ENCODE results near the gene MED14. TPM values are rescaled to one million over a fixed set of nuclear protein-coding genes. Genes with fewer than 3 reads are reported as not detected.

The MED14 gene
- total RNA-seq (2021; fragmentation: NEBNext Ultra II Directional; extraction: Animal tissue kit (Norgen Biotek cat#: 25700)) (117 and 122 TPM in 2 replicates), polyA plus RNA-seq (2011; rRNA removed) (73.0 and 79.7 TPM in 2 replicates), polyA minus RNA-seq (2011; rRNA and poly(A)+ RNA removed) (129 and 130 TPM in 2 replicates)
- 73.3 TPM for polyA plus RNA-seq (2011; cell fraction: cytosol; rRNA removed)
- 190 TPM for polyA plus RNA-seq (2011; cell fraction: nucleus; rRNA removed)
- 62.3 to 102 TPM (median 78.1 TPM) in 4 replicates for polyA plus RNA-seq (2012, experiment 1 of 2)
- 5.8 TPM for polyA plus RNA-seq (2012, experiment 2 of 2)
- polyA plus RNA-seq (2013, experiment 1 of 2), result 51.2 TPM
- 47.1 TPM for polyA plus RNA-seq (2013, experiment 2 of 2)
- polyA minus RNA-seq (2011; cell fraction: cytosol; rRNA and poly(A)+ RNA removed), result 104 TPM
- 247 TPM for polyA minus RNA-seq (2011; cell fraction: nucleus; rRNA and poly(A)+ RNA removed)
- long read RNA-seq, experiment 1, full-length matches to known transcripts, result 2 of 65 reads
- long read RNA-seq, experiment 1, partial matches to known transcripts, result 48 of 65 reads
- long read RNA-seq, experiment 1, other reads (novel, unspliced or antisense), result 15 of 65 reads
- long read RNA-seq, experiment 2, partial matches to known transcripts, result 5 of 13 reads
- long read RNA-seq, experiment 2, other reads (novel, unspliced or antisense), result 8 of 13 reads

GRCh38 chrX:40735325-40736169, at the start of gene MED14:
TSS of gene MED14 (minus strand) at chrX:40735542. CDS start at chrX:40735412, 130 bp downstream.
- H3K79me1 ChIP-seq (ENCODE audit: low read depth, low read length), result no peaks in the 10 kb centered on the region
- peak within 1 kb of the TSS; percentile 16 for H3K56ac ChIP-seq (replicated peaks; ENCODE audit: insufficient read length, low read depth, low read length)
- 3% methylated on average over 8 of the region's 88 CpGs; no CpG with 5 or more reads in 1 of the 2 experiments for WGBS, 2 experiments (ENCODE audit: extremely low coverage in 1 of 2, insufficient coverage in 1 of 2, insufficient read length in 1 of 2, insufficient replicate concordance in 2 of 2, low coverage in 1 of 2, low lambda C conversion rate in 2 of 2, missing lambda C conversion rate in 1 of 2)
- H2BK120ac ChIP-seq (replicated peaks; ENCODE audit: low read depth, low read length), result no peak within 1 kb of the TSS
- H4K8ac ChIP-seq (ENCODE audit: extremely low read depth, insufficient read depth, low read length), result peak within 1 kb of the TSS; percentile 51; the same call in 1 of the 2 replicates
- no peaks in the 10 kb centered on the region for H3K4me1 ChIP-seq (replicated peaks in 1 of 4; ENCODE audit: control insufficient read depth in 3 of 4, insufficient read depth in 4 of 4, low read length in 3 of 4)
- DNase-seq (ENCODE audit: low read depth in 1 of 2, low spot score in 2 of 2) (peak; percentile 41 to 80), FAIRE-seq (peak; percentile 32)
- POLR2A ChIA-PET (ENCODE audit: partially characterized antibody), result no interaction called here
- no peaks in the 10 kb centered on the region for H3K27me3 ChIP-seq (replicated peaks in 1 of 4; ENCODE audit: control insufficient read depth in 3 of 4, extremely low read depth in 1 of 4, insufficient read depth in 3 of 4, low read length in 3 of 4)
- H3K4me2 ChIP-seq (ENCODE audit: insufficient read depth in 1 of 2, low read depth in 2 of 2, low read length in 2 of 2), result peak within 1 kb of the TSS; percentile 70 to 90
- H2BK12ac ChIP-seq (ENCODE audit: low read depth, low read length), result no peak within 1 kb of the TSS
- H2AK5ac ChIP-seq (ENCODE audit: low read depth, low read length), result no peak within 1 kb of the TSS
- H2AFZ ChIP-seq (ENCODE audit: low read length), result no peak within 1 kb of the TSS
- peak within 1 kb of the TSS; percentile 60 to 75 (median 64); a peak in 6 of 7 replicates for H3K9ac ChIP-seq (replicated peaks in 1 of 4; ENCODE audit: extremely low read depth in 1 of 4, low read depth in 3 of 4, low read length in 3 of 4)
- CTCF ChIA-PET (ENCODE audit: partially characterized antibody), result interaction anchor here (0.6 to 1.0 kb wide), 2 partner anchors 16 to 260 kb away, joined by 3 read pairs; no protein-coding TSS in a partner anchor
- H3K4ac ChIP-seq (replicated peaks; ENCODE audit: insufficient read length, low read depth, low read length), result no peak within 1 kb of the TSS
- no peak within 1 kb of the TSS for H2BK20ac ChIP-seq (ENCODE audit: low read length)
- H3K4me3 ChIP-seq (ENCODE audit: extremely low read depth in 1 of 4, insufficient read depth in 2 of 4, low read depth in 3 of 4, low read length in 4 of 4), result peak within 1 kb of the TSS; percentile 62 to 95 (median 71)
- H4K20me1 ChIP-seq (replicated peaks in 1 of 2; ENCODE audit: control insufficient read depth in 1 of 2, insufficient read depth in 2 of 2, low read length in 2 of 2), result peaks cover 0 to 4% of the 10 kb centered on the region in 2 experiments
- no peak within 1 kb of the TSS for H3K23ac ChIP-seq (ENCODE audit: insufficient read length)
- H3K9me3 ChIP-seq (ENCODE audit: insufficient read depth in 2 of 2, low read depth in 1 of 2, low read length in 1 of 2), result no peaks in the 10 kb centered on the region
- H3K27ac ChIP-seq (ENCODE audit: low read depth, low read length), result peak within 1 kb of the TSS; percentile 77; the same call in 1 of the 2 replicates
- H3K18ac ChIP-seq (ENCODE audit: extremely low read depth, low read length), result peak within 1 kb of the TSS; percentile 78
- peaks cover 0 to 13% (median 2%) of the 10 kb centered on the region in 4 experiments; a peak in 2 of 8 replicates for H3K36me3 ChIP-seq (ENCODE audit: control insufficient read depth in 2 of 4, insufficient read depth in 4 of 4, low read length in 3 of 4)
- H4K91ac ChIP-seq (replicated peaks; ENCODE audit: insufficient read length, low read length), result no peak within 1 kb of the TSS
- no peak within 1 kb of the TSS for H2BK15ac ChIP-seq (ENCODE audit: low read length)
- H3K23me2 ChIP-seq (ENCODE audit: low read depth, low read length), result no peaks in the 10 kb centered on the region
- peak within 1 kb of the TSS; percentile 91 for H4K5ac ChIP-seq (ENCODE audit: insufficient read length, low read depth, low read length)
- no peak within 1 kb of the TSS for H3K14ac ChIP-seq (ENCODE audit: insufficient read length)
- H2BK5ac ChIP-seq (ENCODE audit: low read depth, low read length), result peak within 1 kb of the TSS; percentile 78
- peaks cover 25 to 49% of the 10 kb centered on the region in 2 experiments for H3K79me2 ChIP-seq (ENCODE audit: control insufficient read depth in 1 of 2, insufficient read depth in 2 of 2, low read length in 2 of 2)
- TF ChIP-seq RXRA (IDR thresholded peaks at IDR 0.05; ENCODE audit: insufficient read depth, low read depth, low read length) (no peak), ASH2L (IDR thresholded peaks at IDR 0.05; ENCODE audit: low read length) (peak; percentile 51), POLR2A (IDR thresholded peaks at IDR 0.05; ENCODE audit: control extremely low read depth in 1 of 2, low read depth in 2 of 2, low read length in 2 of 2) (peak in 1 of 2 experiments; percentile 37; a peak in 1 of 3 replicates), HDAC2 (IDR thresholded peaks at IDR 0.05; ENCODE audit: borderline replicate concordance in 1 of 2, low read depth in 2 of 2, low read length in 2 of 2) (0 out of 4 replicates have a peak, but pooled peaks of 1 of the 2 experiments have one; percentile 40), ZNF274 (IDR thresholded peaks at IDR 0.05; ENCODE audit: borderline replicate concordance, extremely low read depth, low read length) (no peak), CREB1 (IDR thresholded peaks at IDR 0.05) (peak; percentile 89), E2F6 (IDR thresholded peaks at IDR 0.05) (0 out of 2 replicates have a peak, but pooled peaks have one; percentile 19), SP4 (IDR thresholded peaks at IDR 0.05; ENCODE audit: low read length) (no peak)
